Esophagus (tissue), 2 donors: Measurements from ENCODE around the gene OR5B21. TPM values are rescaled to one million over a fixed set of nuclear protein-coding genes. Genes with fewer than 3 reads are reported as not detected.

ENCODE experiments used
- H3K27ac ChIP-seq, 2 donors: one replicate each; pipeline ENCODE4 v1.5.1; 2013; ENCODE audit warnings: low read depth in 2 of 2, mild to moderate bottlenecking in 2 of 2, inconsistent platforms in 1 of 2, low read length in 1 of 2, moderate library complexity in 1 of 2
- H3K27me3 ChIP-seq, 2 donors: one replicate each; pipeline ENCODE4 v1.6.1; 2013; ENCODE audit warnings: low read length in 2 of 2, control low read depth in 1 of 2, mild to moderate bottlenecking in 1 of 2; ENCODE audit not compliant: insufficient read depth in 2 of 2, control insufficient read depth in 1 of 2
- H3K36me3 ChIP-seq, 2 donors: one replicate each; pipeline ENCODE4 v1.6.1; 2013; ENCODE audit warnings: low read length in 1 of 2; ENCODE audit not compliant: control insufficient read depth in 2 of 2, insufficient read depth in 2 of 2
- H3K4me1 ChIP-seq, 2 donors: one replicate each; pipeline ENCODE4 v1.6.1; 2013; ENCODE audit warnings: low read length in 1 of 2; ENCODE audit not compliant: control insufficient read depth in 2 of 2, insufficient read depth in 2 of 2
- H3K4me3 ChIP-seq, 2 donors: one replicate each; pipeline ENCODE4 v1.5.1; 2013; ENCODE audit warnings: low read length in 2 of 2, mild to moderate bottlenecking in 2 of 2, low read depth in 1 of 2, moderate library complexity in 1 of 2
- H3K9me3 ChIP-seq, 2 donors: one replicate each; pipeline ENCODE4 v1.6.1; 2013; ENCODE audit warnings: mild to moderate bottlenecking in 2 of 2, low read depth in 1 of 2, low read length in 1 of 2, moderate library complexity in 1 of 2; ENCODE audit not compliant: control insufficient read depth in 2 of 2, insufficient read depth in 1 of 2
- WGBS, 2 donors: extraction: QIAGEN DNeasy Blood & Tissue Kit; methylation state at CpG; one replicate each; pipeline ENCODE4 v1.1.7; 2013; 5-methylcytosine and 5-hydroxymethylcytosine counted together
- polyA plus RNA-seq, 2 donors: library from polyadenylated mRNA; stranded (reverse); fragments of 200-250 nt; gene quantifications; one replicate each; pipeline ENCODE4 v1.2.3, GENCODE V29; 2013
- donor health status: healthy with polysubstance abuse.
- donor health status: Bipolar disorder and iron deficiency.

The OR5B21 gene
- polyA plus RNA-seq, 2 donors = not detected

DNA sequence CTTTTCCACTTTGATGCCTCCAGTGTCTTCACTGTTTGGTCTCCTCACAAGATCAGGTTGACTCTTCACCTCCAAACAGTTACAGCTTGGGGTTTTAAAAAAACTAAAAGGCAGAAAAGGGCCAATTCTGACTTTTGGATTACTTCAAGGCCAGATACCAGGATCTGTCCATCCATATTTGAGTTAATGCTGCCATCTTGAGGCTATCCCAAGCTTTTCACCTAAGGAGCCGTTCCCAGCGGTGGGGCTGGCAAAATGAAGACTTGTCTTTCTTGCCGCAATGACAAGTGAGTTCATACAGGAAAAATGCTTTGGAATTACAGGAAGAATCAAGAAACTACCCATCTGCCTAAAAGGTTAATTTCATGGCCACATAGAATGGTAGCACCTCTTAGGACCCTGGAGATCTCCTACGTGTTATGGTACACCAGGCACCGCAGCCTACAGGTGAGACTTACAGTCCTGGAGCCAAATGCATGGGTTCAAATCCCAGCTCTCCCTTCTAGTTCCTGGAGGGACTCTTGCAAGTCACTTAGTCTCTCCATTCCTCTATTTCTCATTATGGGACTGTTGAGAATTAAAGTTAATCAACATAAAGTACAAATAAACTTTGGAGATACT, 6.0 kb upstream of the OR5B21 start:
- Histone ChIP-seq H3K4me1 (no peaks in the 10 kb centered on the region), H3K36me3 (no peaks in the 10 kb centered on the region), H3K4me3 (no peak overlapping the region), H3K9me3 (no peaks in the 10 kb centered on the region), H3K27me3 (no peaks in the 10 kb centered on the region), H3K27ac (no peak overlapping the region)
- WGBS, 2 donors = 32% methylated on average over 5 of the region's 5 CpGs

DNA sequence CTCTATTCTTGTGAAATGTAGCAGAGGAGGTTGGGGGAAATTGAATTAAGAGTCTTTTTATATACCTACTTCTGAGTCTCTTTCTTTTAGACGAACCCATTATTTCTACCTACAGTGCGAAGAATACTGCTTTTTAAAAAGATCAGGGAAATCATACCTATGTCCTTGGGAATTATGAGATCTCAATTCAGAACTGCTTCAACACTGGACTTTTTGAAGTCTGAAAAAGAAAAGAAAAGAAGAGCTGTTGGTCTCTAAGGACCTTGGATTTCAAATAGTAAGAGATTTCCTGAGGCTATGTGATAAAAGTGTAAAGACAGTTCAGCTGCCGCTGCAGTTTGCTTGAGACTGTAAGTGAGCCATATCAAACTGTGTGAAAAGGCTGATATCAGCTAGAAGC, 3.7 kb upstream of the OR5B21 start:
- Histone ChIP-seq H3K36me3 (no peaks in the 10 kb centered on the region), H3K9me3 (peaks cover 0 to 3% of the 10 kb centered on the region in 2 donors), H3K27ac (no peak overlapping the region), H3K27me3 (no peaks in the 10 kb centered on the region), H3K4me3 (no peak overlapping the region), H3K4me1 (no peaks in the 10 kb centered on the region)
- 88 to 90% methylated on average over 3 of the region's 3 CpGs for WGBS, 2 donors

DNA sequence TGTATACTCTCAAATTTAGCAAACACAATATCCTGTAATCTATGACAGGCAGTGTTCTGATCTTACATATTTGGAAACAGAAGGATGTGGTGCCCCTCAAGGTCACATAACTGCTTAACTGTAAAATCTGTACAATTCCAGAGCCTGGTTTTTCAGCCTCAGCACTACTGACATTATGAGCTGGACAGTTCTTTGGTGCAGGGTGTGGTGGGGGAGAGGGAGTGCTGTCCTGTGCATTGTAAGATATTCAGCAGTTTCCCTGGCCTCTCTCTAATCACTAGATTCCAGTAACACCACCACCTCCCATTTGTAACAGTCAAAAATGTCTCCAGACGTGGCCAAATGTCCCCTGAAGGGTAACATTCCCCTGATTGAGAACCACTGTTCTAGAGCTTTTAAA, 1.8 kb upstream of the OR5B21 start:
- Histone ChIP-seq H3K9me3 (peaks cover 0 to 3% of the 10 kb centered on the region in 2 donors), H3K4me1 (no peaks in the 10 kb centered on the region), H3K27me3 (no peaks in the 10 kb centered on the region), H3K36me3 (no peaks in the 10 kb centered on the region), H3K4me3 (no peak overlapping the region), H3K27ac (no peak overlapping the region)
- 61 to 70% methylated on average over 1 of the region's 1 CpG for WGBS, 2 donors

DNA sequence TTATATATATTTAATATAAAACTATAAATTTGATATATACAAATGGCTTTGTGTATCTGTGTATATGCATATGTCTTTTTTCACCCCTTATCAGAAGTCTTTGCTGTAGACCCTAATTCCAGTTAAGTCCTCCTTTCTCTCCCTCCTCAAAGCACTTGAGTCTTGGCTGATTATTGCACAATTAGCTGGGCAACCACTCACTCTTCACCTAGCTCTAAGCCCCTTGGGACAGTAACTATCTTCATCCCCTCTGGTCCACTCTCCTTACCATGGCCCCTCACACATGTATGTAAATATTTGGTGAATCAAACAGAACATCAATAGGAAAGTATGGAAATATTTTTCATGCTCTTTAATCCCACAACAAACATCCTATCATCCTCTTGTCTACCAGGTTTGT, 909 bp upstream of the OR5B21 start:
- H3K4me3 ChIP-seq = no peak overlapping the region
- no peak overlapping the region for H3K27ac ChIP-seq
- no peaks in the 10 kb centered on the region for H3K27me3 ChIP-seq

DNA sequence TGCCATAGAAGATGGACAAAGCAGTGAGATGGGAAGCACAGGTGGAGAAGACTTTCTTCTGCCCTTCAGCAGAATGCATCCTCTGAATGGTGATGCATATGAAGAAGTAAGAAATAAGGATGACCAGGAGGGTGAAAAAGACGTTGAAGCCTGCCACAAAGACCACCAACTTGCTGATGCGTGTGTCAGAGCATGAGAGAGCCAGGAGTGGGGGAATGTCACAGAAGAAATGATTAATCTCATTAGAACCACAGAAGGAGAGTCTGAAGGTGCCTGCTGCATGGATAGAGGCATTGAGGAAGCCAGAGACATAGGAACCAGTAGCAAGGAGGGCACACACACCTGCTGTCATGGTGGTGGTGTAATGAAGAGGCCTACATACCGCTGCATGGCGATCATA, 550 bp downstream of the OR5B21 start:
- no peaks in the 10 kb centered on the region for H3K27me3 ChIP-seq
- H3K4me1 ChIP-seq = no peaks in the 10 kb centered on the region
- H3K9me3 ChIP-seq = peaks cover 0 to 3% of the 10 kb centered on the region in 2 donors
- WGBS, 2 donors = 86 to 89% methylated on average over 4 of the region's 4 CpGs
- no peak overlapping the region for H3K27ac ChIP-seq
- no peaks in the 10 kb centered on the region for H3K36me3 ChIP-seq
- H3K4me3 ChIP-seq = no peak overlapping the region

More for the DNA sequence above, 909 bp upstream of the OR5B21 start:
- Histone ChIP-seq H3K9me3 (peaks cover 0 to 3% of the 10 kb centered on the region in 2 donors), H3K36me3 (no peaks in the 10 kb centered on the region), H3K4me1 (no peaks in the 10 kb centered on the region)

DNA sequence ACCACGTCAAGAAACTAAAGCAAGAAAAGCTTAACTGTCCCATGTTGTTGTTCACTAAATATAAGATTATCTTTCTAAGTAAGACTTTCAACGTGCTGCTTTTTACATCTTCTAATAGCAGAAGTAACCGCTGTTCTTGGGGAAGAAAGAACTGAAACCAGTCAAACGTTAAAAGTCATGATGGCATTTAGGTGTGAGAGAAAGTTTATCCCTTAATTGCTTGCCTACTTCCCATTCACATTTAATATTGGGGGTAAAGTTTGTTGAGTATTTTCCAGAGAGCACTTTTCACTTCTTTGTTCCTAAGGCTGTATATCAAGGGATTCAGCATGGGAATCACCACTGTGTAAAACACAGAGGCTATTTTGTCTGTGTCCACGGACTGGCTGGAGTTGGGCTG, 970 bp downstream of the OR5B21 start:
- Histone ChIP-seq H3K27ac (no peak overlapping the region), H3K9me3 (peaks cover 0 to 3% of the 10 kb centered on the region in 2 donors), H3K27me3 (no peaks in the 10 kb centered on the region), H3K36me3 (no peaks in the 10 kb centered on the region), H3K4me1 (no peaks in the 10 kb centered on the region), H3K4me3 (no peak overlapping the region)
- WGBS, 2 donors = 72 to 78% methylated on average over 5 of the region's 5 CpGs

DNA sequence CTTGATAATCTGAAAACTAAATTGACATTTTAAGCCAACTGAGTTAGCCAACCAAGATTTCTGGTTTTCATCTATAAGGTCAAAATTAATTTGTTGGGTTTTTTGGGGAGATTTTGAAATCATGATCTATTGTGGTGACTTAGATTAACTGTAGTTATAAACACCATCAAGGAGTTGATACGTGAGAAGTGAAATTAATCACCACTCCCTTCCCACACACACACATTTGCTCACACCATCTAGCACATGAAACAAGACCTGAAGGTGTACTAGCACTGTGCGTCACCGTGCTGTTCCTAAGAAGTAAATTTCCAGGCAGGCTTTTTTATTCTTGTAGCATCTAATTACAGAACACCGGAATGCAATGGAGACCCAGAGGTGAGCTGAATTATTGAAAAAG, 2.1 kb downstream of the OR5B21 start:
- H3K9me3 ChIP-seq = peaks cover 0 to 3% of the 10 kb centered on the region in 2 donors
- H3K4me3 ChIP-seq = no peak overlapping the region
- no peaks in the 10 kb centered on the region for H3K27me3 ChIP-seq
- no peak overlapping the region for H3K27ac ChIP-seq
- no peaks in the 10 kb centered on the region for H3K36me3 ChIP-seq
- H3K4me1 ChIP-seq = no peaks in the 10 kb centered on the region
- 78 to 82% methylated on average over 4 of the region's 4 CpGs for WGBS, 2 donors

DNA sequence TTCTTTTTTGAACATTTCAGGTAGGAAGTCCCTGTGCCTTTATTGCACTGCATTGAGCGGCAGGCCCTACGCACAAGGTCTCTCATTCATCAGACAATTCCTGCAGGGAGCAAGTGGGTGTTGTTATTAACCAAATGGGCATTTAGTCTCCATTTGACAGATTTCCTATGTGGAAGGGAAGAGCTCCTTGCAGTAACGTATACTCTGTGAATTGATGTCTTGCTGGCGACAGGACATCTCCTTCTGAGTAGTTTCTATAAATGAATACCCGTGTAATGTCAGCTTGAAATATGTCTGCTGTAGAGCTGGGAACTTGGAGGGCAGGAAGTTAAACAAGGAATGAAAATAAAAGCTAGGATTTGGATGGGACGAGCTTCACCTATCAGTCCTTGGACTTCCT, 3.7 kb downstream of the OR5B21 start:
- H3K9me3 ChIP-seq = peaks cover 0 to 3% of the 10 kb centered on the region in 2 donors
- H3K27me3 ChIP-seq = no peaks in the 10 kb centered on the region
- no peak overlapping the region for H3K4me3 ChIP-seq
- no peaks in the 10 kb centered on the region for H3K36me3 ChIP-seq
- no peaks in the 10 kb centered on the region for H3K4me1 ChIP-seq
- H3K27ac ChIP-seq = no peak overlapping the region
- 82% methylated on average over 6 of the region's 6 CpGs for WGBS, 2 donors

DNA sequence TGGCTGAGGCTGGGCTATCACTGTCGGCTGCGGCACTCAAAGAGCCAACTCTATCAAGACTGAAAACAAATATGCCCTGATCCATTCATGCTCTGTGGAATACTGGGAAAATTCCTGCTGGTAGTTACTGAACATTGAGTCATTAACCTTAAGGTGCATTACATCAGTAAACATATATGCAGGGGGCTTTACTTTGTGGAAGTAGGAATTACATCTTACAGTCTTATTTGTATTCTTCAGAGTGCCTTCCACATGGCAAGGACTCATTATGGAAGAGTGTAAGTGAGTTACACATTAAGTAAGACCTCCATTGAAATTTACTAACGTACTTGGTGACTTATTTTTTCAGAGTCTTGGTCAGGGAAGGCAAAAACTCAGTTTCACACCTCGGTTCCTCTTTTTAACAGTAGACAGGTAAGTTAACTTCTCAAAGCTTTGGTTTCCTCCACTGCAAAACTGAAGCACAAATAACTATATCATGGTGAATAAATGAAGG, 4.5 kb downstream of the OR5B21 start:
- Histone ChIP-seq H3K27ac (no peak overlapping the region), H3K9me3 (peaks cover 0 to 3% of the 10 kb centered on the region in 2 donors), H3K4me3 (no peak overlapping the region), H3K27me3 (no peaks in the 10 kb centered on the region), H3K4me1 (no peaks in the 10 kb centered on the region), H3K36me3 (no peaks in the 10 kb centered on the region)
- whole genome bisulfite sequencing, 2 donors = 81 to 88% methylated on average over 4 of the region's 4 CpGs

DNA sequence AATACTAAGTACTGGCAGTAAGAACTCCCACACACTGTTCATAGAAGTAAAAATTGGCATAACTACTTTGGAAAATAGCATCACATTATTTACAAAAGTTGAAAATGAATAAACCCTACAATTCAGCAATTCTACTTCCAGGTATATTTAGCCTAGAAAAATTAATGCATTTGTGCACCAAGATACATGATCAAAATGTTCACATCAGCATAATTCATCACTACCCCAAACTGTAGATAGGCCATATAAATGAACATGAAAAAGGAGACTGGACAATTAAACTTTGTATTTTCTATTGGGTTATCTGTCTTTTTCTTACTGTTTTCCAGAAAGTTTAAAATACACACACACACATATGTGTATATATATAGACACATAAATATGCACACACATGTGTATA, 5.9 kb downstream of the OR5B21 start:
- H3K27ac ChIP-seq = no peak overlapping the region
- H3K4me1 ChIP-seq = no peaks in the 10 kb centered on the region
- H3K4me3 ChIP-seq = no peak overlapping the region
- H3K36me3 ChIP-seq = no peaks in the 10 kb centered on the region
- no peaks in the 10 kb centered on the region for H3K9me3 ChIP-seq
- H3K27me3 ChIP-seq = no peaks in the 10 kb centered on the region
